Panc1 (cell line): Measurements from ENCODE around the gene NRBF2. TPM values are rescaled to one million over a fixed set of nuclear protein-coding genes. Genes with fewer than 3 reads are reported as not detected.

Experiments used
- ATAC-seq: fragments of 200-7000 bp; cut with Tn5 transposase; 2 replicates; pipeline ENCODE4 v1.9.1; 2020; ENCODE audit warnings: mild to moderate bottlenecking, moderate library complexity
- BruUV-seq: library from RNA; stranded (reverse); fragments of 400-500 nt; replicated peaks from 2 replicates; lab custom pipeline; 2021; lab: Mats Ljungman, UMichigan
- CTCF ChIA-PET: fragments of 300-600 bp; sonication (Branson Sonifier 250); formaldehyde crosslinking; loops from one replicate; lab custom pipeline; 2022; ENCODE audit warnings: antibody characterized with exemption; lab: Charles Lee
- POLR2A ChIA-PET: fragments of 300-600 bp; sonication (Branson Sonifier 250); formaldehyde crosslinking; loops from one replicate; lab custom pipeline; 2022; ENCODE audit warnings: antibody characterized with exemption; lab: Charles Lee
- DNase-seq: peaks from one replicate; pipeline ENCODE4 v3.0.0-alpha.2; 2010; ENCODE audit warnings: low read depth, low spot score
- H3K27ac ChIP-seq: 2 replicates; pipeline ENCODE4 v1.5.1; 2011; ENCODE audit warnings: mild to moderate bottlenecking, low read length, inconsistent platforms
- H3K27me3 ChIP-seq: fragments of 200-500 bp; sonication (Bioruptor generic); 2 replicates; pipeline ENCODE4 v1.6.0; 2014; ENCODE audit warnings: low read length, inconsistent platforms; ENCODE audit not compliant: control insufficient read depth, insufficient read depth
- H3K36me3 ChIP-seq: fragments of 200-500 bp; sonication (Bioruptor generic); 2 replicates; pipeline ENCODE4 v1.5.1; 2014; ENCODE audit warnings: inconsistent platforms, mild to moderate bottlenecking, low read length, moderate library complexity; ENCODE audit not compliant: control insufficient read depth, insufficient read depth
- H3K4me1 ChIP-seq: 2 replicates; pipeline ENCODE4 v1.5.1; 2011; ENCODE audit warnings: inconsistent platforms, mild to moderate bottlenecking, low read length, moderate library complexity; ENCODE audit not compliant: control insufficient read depth, insufficient read depth
- H3K4me3 ChIP-seq, 2 experiments: 2 replicates each; pipeline ENCODE4 v1.5.1; 2011 to 2012; ENCODE audit warnings: low read depth in 2 of 2, low read length in 2 of 2, mild to moderate bottlenecking in 2 of 2, inconsistent platforms in 1 of 2, moderate library complexity in 1 of 2
- H3K9me3 ChIP-seq: fragments of 200-500 bp; sonication (Bioruptor generic); 2 replicates; pipeline ENCODE4 v1.5.1; 2014; ENCODE audit warnings: low read depth, mild to moderate bottlenecking, inconsistent platforms, low read length, moderate library complexity; ENCODE audit not compliant: control insufficient read depth, insufficient read depth
- POLR2AphosphoS5 ChIP-seq: IDR thresholded peaks from 2 replicates; pipeline ENCODE4 v1.6.1; 2012; ENCODE audit warnings: mild to moderate bottlenecking, low read depth, low read length, moderate library complexity
- SIN3A ChIP-seq: IDR thresholded peaks from 2 replicates; pipeline ENCODE4 v1.6.1; 2012; ENCODE audit warnings: low read depth, mild to moderate bottlenecking, low read length, moderate library complexity, borderline replicate concordance; ENCODE audit not compliant: insufficient read depth
- TCF7L2 ChIP-seq: IDR thresholded peaks from 2 replicates; pipeline ENCODE4 v1.6.1; 2011; ENCODE audit warnings: mild to moderate bottlenecking, low read depth, low read length, inconsistent platforms
- in situ Hi-C: cut with HindIII; loops from 2 replicates; pipeline ENCODE4 v1.10.0; 2016; ENCODE audit warnings: low sequenced_read_pairs, low pct_unique_long_range_greater_than_20kb
- intact Hi-C: fragments of 100-400 bp; cut with micrococcal nuclease; formaldehyde crosslinking; loops from one replicate; pipeline ENCODE4 v1.10.0; 2022; ENCODE audit not compliant: unreplicated experiment
- total RNA-seq: library from RNA; stranded (reverse); gene quantifications from one replicate; pipeline ENCODE4 v1.2.1, GENCODE V29; 2021; ENCODE audit not compliant: unreplicated experiment
- TF ChIP-seq, protein P1 (sequence below): fragments of 450-650 bp; IDR thresholded peaks from 2 replicates; pipeline ENCODE4 v1.5.1; 2017; ENCODE audit warnings: mild to moderate bottlenecking
- TF ChIP-seq, protein P2 (sequence below), 2 experiments: IDR thresholded peaks; 2 replicates each; pipeline ENCODE4 v1.6.1; 2011 to 2012; ENCODE audit warnings: low read depth in 2 of 2, control low read depth in 1 of 2, low read length in 1 of 2, mild to moderate bottlenecking in 1 of 2, moderate library complexity in 1 of 2; ENCODE audit not compliant: insufficient read depth in 1 of 2

The NRBF2 gene
- total RNA-seq, 1 experiment from 2014 or later: 25.7 TPM

DNA sequence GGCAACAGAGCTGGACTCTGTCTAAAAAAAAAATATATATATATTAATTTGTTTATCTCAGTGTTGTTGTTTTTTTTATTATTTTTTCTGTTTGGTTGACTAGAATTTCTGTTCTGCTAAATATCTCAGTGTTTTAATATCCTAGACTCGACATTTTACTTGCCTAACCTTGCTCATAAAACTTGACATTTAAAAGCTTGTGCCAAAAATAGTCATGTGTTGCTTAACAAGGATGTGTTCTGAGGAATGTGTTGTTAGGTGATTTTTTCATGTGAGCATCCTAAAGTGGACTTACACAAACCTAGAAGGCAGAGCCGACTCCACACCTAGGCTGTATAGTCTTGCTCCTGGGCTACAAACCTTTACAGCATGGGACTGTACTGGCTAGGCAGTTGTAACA, 23.1 kb downstream of the NRBF2 start:
- ChIA-PET POLR2A (interaction anchor here (0.7 kb wide), 1 partner anchor 347 kb away, joined by 9 read pairs; no protein-coding TSS in a partner anchor), CTCF (interaction anchor here (1.2 kb wide), 1 partner anchor 11 kb away, joined by 4 read pairs; no protein-coding TSS in a partner anchor)
- Histone ChIP-seq H3K4me1 (no peaks in the 10 kb centered on the region), H3K27me3 (no peaks in the 10 kb centered on the region), H3K9me3 (no peaks in the 10 kb centered on the region), H3K27ac (no peak overlapping the region), H3K36me3 (peaks cover 9% of the 10 kb centered on the region), H3K4me3 (no peak overlapping the region)
- in situ Hi-C loops: no loop called here
- intact Hi-C loops: loop anchor here (5.0 kb wide), 3 partner anchors 564 to 719 kb away; no protein-coding TSS in a partner anchor
- BruUV-seq: no TSS peak
- TF ChIP-seq, protein P1, sequence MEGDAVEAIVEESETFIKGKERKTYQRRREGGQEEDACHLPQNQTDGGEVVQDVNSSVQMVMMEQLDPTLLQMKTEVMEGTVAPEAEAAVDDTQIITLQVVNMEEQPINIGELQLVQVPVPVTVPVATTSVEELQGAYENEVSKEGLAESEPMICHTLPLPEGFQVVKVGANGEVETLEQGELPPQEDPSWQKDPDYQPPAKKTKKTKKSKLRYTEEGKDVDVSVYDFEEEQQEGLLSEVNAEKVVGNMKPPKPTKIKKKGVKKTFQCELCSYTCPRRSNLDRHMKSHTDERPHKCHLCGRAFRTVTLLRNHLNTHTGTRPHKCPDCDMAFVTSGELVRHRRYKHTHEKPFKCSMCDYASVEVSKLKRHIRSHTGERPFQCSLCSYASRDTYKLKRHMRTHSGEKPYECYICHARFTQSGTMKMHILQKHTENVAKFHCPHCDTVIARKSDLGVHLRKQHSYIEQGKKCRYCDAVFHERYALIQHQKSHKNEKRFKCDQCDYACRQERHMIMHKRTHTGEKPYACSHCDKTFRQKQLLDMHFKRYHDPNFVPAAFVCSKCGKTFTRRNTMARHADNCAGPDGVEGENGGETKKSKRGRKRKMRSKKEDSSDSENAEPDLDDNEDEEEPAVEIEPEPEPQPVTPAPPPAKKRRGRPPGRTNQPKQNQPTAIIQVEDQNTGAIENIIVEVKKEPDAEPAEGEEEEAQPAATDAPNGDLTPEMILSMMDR: no peak
- TF ChIP-seq SIN3A: no peak
- TF ChIP-seq TCF7L2: no peak
- TF ChIP-seq, protein P2, sequence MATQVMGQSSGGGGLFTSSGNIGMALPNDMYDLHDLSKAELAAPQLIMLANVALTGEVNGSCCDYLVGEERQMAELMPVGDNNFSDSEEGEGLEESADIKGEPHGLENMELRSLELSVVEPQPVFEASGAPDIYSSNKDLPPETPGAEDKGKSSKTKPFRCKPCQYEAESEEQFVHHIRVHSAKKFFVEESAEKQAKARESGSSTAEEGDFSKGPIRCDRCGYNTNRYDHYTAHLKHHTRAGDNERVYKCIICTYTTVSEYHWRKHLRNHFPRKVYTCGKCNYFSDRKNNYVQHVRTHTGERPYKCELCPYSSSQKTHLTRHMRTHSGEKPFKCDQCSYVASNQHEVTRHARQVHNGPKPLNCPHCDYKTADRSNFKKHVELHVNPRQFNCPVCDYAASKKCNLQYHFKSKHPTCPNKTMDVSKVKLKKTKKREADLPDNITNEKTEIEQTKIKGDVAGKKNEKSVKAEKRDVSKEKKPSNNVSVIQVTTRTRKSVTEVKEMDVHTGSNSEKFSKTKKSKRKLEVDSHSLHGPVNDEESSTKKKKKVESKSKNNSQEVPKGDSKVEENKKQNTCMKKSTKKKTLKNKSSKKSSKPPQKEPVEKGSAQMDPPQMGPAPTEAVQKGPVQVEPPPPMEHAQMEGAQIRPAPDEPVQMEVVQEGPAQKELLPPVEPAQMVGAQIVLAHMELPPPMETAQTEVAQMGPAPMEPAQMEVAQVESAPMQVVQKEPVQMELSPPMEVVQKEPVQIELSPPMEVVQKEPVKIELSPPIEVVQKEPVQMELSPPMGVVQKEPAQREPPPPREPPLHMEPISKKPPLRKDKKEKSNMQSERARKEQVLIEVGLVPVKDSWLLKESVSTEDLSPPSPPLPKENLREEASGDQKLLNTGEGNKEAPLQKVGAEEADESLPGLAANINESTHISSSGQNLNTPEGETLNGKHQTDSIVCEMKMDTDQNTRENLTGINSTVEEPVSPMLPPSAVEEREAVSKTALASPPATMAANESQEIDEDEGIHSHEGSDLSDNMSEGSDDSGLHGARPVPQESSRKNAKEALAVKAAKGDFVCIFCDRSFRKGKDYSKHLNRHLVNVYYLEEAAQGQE (IDR thresholded peaks at IDR 0.05; ENCODE audit: insufficient read depth in 1 of 2, low read depth in 2 of 2, low read length in 1 of 2): no peak
- no peak; the same call in 1 of the 2 replicates for TF ChIP-seq POLR2AphosphoS5
- DNase-seq (no peak), ATAC-seq (no peak)

DNA sequence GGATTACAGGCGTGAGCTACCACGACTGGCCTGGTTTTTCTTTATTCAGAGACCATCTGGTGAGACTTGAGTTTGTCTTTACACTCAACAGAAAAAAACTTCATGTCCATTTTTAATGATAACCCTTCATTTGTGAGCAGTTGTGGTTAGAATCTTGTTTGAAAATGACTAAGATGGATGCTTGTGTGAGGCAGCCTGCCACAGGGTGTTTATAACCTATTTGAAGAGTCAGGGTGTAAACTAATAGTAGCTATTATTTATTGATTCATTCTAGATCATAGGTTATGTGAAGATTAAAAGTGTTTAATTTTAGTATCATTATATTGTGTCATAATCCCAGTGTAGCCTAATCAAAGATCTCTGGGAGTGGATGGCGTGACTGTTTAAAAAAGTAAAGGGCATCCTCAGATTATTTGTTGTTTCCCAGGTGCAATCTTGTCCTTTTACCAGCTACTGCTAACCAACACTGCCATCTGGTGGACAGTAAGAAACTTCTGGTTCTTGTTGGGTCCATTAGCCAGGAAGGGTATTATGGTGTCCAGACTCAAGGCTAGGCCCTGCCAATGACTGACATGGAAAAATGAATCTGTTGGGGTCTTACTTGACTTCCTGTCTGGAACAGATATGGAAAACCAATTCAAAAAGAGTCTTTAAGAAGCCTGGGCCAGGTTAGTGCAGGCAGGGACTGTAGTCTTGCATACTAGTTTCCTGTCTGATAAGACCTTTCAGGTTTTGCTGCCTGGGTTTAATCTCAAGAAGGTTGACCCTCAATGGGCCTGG, 24.9 kb downstream of the NRBF2 start:
- ChIA-PET CTCF (interaction anchor here (0.6 to 1.4 kb wide), 7 partner anchors 9 to 549 kb away, joined by 3 to 12 read pairs (median 3); partner anchors contain the start of gene NRBF2), POLR2A (interaction anchor here (0.6 kb wide), 1 partner anchor 29 kb away, joined by 3 read pairs; no protein-coding TSS in a partner anchor)
- TF ChIP-seq, protein P1: peak; percentile 89
- TF ChIP-seq, protein P2 (IDR thresholded peaks at IDR 0.05; ENCODE audit: insufficient read depth in 1 of 2, low read depth in 2 of 2, low read length in 1 of 2): no peak
- no peak for TF ChIP-seq TCF7L2
- no peak overlapping the region for H3K4me3 ChIP-seq
- ATAC-seq: peak; percentile 90
- in situ Hi-C loops (no loop called here), intact Hi-C loops (loop anchor here (5.0 kb wide), 3 partner anchors 566 to 721 kb away; no protein-coding TSS in a partner anchor)
- H3K4me1 ChIP-seq: no peaks in the 10 kb centered on the region
- peak; percentile 74 for DNase-seq
- H3K27me3 ChIP-seq: no peaks in the 10 kb centered on the region
- peaks cover 4% of the 10 kb centered on the region for H3K36me3 ChIP-seq
- no peak overlapping the region for H3K27ac ChIP-seq
- no peaks in the 10 kb centered on the region for H3K9me3 ChIP-seq
- BruUV-seq: no TSS peak
